ENCODE results near the gene APOM.
A peak's percentile ranks its signal among the peaks of the same experiment; 100 is the strongest.

The APOM gene

DNA sequence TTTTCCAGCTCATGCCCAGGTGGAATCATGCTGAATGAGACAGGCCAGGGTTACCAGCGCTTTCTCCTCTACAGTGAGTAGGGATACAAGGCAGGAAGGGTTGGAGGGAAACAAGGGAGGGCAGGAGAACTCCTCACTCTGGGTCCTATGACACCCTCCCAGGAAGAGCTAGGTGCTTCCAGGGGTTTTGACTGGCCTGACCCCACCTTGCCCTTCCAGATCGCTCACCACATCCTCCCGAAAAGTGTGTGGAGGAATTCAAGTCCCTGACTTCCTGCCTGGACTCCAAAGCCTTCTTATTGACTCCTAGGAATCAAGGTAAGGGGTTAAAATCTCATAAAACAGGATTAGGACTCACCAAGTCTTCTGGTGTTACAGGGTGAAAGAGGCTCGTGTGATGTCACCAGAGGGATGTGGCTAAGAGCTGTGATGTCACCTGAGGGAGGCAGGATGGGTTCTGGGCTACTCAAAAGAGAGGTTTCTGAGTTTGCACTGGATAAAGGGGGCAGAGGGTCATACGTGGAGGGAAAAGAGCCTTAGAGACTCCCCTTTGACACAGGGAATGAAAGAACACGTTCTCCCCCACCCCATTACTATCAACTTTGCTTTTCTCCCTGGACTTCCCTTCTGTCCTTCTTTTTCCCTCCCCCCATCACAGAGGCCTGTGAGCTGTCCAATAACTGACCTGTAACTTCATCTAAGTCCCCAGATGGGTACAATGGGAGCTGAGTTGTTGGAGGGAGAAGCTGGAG, 1.9 kb downstream of the APOM start:
- no peak overlapping the region for H3K4me3 ChIP-seq (ENCODE audit: low read depth, low read length)

DNA sequence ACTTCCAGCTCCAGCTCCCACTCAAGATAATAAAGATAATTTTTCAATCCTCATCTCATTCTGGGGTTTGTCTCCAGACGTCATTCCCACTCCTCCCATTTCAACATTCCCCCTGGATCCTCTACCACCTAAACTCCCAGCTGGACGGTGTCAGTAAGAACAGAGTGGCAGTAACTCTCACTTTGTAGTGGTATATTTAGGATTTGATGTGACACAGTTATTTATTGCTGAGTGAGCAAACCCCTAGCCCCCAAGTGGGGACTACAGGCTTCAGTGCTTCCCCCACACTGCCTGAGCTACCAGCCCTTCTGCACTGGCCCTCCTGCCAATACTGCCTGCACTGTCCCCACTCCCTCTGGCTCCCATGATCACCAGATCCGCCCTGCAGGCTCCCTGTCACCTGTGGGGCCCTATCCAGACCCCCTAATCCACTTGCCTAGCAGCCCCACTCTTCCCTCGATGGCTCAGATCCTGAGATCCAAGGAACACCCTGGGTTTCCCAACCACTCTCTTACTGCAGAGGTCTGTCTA, 2.5 kb downstream of the APOM start:
- H3K4me3 ChIP-seq (ENCODE audit: low read depth, low read length) = no peak overlapping the region

DNA sequence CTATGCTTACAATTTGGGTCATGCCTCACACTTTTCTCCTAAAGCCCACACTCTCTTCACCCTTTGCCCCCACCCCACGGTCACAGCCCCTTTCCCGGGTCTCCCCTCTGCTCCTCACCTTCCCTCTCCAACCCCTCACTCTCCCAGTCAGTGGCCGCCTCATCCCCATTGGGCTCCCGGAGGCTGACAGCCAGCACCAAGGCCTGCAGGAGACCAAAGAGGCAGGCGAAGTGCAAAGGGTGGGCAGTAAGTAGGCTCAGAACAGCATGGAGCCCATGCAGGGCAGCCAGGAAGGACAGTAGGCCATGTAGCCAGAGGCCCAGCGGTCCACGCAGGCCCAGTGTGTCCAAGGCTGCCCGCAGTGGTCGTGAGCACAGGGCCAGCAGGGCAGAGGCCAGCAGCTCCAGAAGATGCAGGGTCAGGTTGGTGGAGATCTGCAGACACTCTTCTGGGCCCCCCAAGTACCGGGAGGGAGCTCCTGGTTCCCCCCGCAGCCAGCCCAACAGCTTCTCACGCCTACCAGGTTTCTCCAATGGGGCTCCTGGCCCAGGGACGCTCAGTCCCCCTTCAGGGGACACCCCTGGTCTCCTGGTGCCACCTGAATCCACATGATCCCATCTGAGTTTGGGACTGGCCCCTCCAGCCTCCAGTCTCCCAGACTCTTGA, 3.4 kb downstream of the APOM start:
- H3K4me3 ChIP-seq (ENCODE audit: low read depth, low read length) = no peak overlapping the region

DNA sequence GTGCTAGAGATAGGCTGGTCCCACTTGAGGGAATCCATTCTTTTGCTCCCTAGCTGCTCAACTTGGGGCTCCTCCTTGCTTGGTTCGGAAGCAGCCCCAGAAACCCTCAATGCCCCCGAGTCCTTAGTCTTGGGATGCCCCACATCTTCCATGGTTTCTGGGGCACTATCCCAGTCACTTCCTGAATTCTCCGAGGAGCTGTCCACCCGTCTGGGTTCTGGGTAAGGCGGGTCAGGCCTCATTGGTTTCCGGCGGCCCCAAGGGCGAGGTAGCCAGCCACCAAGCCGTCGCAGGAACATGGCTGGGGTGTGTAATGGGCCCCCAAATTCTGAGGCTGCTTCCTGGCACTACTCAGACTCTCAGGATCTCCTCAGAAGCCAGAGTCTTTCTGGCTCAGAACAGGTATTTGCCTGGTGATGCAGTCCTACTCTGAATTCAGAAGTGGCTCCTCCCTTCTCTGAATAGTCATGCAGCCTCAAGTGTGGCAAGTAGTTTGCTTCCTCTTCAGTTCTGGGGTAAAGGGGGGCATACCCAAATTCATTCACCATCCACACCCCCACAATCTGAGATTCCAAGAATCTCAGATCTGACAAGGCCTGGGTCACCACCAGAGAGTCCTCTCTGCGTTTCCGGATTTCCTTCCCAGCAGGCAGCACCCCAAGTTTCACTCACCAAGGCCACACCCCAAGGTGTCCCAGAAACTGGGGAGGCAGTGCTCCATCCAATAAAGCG, 4.1 kb downstream of the APOM start:
- peak overlapping the region; percentile 78 for H3K4me3 ChIP-seq (ENCODE audit: low read depth, low read length)

DNA sequence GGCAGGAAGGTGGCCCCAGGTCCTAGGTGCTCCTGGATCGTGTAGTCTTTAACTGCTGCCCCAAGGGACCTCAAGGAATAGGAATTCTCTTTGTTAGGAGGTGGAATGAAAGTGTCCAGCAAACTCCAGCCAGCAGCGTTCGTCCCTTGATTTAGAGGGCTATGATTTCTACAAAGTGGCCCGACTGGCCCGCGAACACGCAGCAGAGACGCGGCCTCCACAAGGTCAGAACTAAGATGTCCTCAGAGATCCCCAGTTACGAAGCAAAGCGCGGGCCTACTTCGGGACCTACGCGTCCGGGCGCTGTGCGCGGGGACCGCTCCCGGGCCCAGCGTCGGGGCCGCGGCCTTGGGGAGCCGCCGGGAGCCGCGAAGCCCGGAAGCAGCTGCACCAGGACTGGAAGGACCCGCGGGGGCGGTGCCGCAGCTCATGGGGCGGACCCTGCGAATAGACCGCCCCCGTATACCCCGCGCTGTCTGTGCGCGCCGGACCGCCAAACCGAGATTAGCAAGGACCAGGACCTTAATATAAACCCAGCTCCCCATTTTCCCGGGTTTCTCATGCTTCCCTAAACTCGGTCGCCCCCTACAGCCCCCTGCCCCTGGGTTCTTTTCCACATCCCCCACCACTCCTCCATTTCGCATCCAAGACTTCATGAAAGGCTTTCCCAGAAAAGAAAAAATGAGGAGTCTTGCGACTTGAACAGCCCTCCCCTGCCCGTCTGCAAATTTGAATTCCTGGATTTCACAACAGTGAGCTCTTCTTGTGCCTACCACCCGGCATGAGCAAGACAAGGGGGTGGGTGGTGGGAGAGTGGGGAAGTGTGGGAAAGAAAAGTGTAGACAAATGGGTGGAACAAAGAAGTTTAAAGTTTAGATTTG, 4.9 kb downstream of the APOM start, which contains the start of gene C6orf47:
C6orf47 (minus strand) TSS at position 398 of the 881 bp plus-strand sequence. CDS start 831 bp downstream, outside the sequence.
- H3K4me3 ChIP-seq (ENCODE audit: low read depth, low read length) = peak within 1 kb of the TSS; percentile 78

DNA sequence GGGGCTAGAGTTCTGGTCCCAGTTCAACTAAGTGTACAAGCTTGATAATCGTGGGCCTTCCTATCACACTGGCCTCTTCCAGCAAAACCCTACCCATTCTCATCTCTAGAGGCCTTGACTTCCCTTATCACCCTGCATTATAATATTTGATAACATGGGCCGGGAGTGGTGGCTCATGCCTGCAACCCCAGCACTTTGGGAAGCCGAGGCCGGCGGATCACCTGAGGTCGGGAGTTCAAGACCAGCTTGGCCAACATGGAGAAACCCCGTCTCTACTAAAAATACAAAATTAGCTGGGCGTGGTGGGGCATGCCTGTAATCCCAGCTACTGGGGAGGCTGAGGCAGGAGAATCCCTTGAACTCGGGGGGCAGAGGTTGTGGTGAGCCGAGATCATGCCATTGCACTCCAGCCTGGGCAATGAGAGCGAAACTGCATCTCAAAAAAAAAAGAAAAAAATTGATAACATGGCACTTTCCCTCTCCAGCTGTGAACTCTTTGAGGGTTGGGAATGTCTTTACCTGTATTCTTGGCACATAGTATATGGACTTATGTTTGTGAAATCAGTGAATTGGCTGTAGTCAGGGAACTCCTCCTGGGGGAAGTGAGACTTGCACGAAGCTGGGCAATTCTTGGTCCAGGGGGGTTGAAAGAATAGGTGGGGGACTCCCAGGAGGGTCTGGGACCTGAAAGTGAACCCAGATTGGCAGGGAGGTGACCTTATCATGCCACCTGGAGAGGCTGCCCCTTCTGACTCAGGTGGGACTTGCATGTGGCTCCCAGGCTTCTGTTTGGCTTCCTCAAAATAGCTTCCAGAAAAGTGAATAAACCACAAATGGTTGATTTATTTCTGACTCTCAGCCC, 5.8 kb downstream of the APOM start:
- no peak overlapping the region for H3K4me3 ChIP-seq (ENCODE audit: low read depth, low read length)

DNA sequence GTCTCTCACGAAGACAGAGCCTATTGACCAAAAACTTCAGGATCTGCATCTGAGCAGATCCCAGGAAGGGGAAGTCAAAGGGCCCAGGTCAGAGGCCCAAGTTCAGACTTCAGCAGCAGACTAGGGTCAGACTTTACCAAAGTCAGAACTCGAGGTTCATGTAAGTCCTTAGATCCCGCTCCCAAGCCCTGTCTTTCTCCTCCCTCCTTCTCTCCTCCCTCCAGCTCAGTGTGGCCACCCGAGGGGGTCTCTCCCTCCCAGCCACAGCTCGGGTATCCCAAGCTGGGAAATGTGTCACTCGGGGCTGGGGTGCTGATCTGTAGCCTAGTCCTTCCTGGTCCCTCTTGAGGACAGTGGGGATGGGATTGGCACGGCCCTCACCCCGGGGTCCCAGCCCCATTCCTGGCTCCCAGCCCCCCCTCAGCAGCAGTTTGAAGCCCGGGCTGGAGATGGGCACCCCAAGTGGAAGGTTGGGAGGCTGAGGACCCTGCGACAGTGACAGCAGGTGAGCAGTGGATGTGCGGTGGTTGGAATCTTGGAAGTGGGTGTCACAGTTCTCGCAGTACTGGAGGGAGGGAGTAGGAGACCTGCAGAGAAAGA, 6.5 kb downstream of the APOM start:
- no peak overlapping the region for H3K4me3 ChIP-seq (ENCODE audit: low read depth, low read length)

DNA sequence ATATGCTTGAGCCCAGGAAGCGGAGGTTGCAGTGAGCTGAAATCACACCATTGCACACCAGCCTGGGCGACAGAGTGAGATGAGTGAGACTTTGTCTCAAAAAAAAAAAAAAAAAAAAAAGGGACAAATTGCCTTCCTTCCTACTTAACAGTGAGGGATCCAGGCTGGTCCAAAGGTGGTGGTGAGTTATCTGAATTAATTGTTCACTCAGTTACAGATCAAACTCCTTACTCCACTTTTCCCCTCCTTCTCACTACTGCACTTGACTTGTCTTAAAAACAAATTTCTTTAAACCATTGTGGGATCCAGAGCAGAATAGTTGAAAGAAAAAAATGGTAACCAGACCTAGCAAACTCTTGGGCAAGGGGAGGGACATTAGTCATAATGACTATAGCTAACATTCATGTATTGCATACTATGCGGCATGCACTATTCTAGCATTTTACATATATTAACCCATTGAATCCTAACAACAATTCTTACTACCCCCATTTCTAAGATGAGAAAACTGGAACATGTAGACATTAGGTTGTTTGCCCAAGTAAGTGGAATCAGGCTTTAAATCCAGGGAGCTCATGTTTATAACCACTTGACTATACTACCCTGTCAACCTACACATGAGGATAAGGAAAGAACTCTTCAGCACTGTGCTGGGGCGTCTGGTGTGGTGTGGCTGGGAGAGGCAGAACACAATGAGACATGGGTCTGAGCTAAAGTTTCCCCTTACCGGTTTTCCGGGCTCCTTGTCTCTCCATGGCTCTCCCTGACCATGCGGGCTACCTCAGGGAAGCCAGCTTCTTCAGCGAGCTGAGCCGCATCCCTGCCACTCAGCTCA, 7.6 kb downstream of the APOM start:
- no peak overlapping the region for H3K4me3 ChIP-seq (ENCODE audit: low read depth, low read length)

DNA sequence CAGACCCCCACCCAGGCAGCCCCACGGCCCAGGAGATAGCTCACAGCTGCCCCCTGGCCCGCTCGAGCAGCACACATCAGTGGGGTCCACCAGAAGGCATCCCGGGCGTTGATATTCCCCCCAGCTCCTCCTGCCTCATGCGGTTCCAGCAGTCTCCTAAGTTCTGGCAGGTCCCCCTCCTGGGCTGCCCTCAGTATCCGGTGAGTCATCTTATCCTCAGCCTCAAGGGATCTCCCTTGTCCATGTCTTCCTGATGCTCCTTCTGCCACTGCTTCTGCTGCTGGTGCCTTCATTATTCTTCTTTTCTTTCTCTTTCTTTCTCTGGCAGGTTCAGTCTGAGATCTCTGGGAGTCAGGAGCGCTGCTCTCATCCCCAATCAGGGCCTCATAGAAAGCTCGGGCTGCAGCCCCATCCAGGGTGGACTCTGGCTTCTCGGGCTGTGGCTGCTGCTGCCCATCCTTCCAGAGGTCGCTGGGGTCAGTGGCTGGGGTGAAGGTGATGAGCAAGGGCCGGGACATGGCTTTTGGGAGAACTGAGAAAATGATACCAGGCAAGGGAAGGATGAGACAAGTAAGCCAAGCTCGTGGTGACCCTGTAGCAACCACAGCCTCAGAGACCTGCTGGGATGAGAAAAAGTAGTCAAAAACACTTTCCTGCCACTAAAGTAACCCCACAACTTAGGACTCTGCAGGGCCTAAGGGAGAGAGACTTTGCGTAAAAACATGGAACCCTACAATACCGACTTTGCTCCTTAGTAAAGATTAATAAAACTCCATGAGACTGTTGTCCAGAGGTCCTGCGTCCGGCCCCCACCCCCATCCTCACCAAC, 8.5 kb downstream of the APOM start:
- peak overlapping the region; percentile 94 for H3K4me3 ChIP-seq (ENCODE audit: low read depth, low read length)

DNA sequence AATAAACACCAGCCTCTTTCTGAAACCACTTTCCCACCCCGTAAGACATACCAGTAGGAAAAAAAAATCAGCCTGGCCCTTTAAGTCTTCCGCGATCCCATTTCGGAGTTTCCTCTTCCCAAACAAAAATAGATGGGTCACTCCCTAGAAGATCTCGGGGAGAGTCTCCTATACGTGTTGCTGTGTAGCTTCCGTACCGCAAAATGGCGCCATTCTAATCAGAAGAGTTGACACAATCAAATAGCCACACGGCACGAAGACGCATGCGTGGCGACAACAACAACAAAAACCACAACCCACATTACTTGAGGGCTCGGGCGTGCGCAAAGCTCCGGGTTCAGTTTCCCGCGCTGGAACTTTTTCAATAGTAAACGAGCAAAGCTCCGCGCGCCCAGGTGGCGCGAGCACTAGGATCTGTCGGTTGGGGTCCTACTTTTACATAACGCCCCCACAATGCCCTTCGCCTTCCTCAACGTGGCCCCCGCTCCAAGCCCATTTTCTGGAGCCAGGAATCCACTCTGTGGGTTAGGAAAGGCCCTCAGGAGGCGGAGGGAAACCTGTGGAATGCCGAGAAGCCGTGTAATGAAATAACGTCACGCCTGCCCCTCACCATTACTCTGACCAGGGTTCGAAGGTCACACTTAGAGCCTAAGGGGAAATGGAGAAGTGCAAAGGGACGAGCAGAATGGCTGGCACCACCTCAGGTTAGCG, 9.3 kb downstream of the APOM start, which contains the start of gene GPANK1:
GPANK1 (minus strand) TSS at position 208 of the 711 bp plus-strand sequence. CDS start 519 bp downstream, outside the sequence.
- H3K4me3 ChIP-seq (ENCODE audit: low read depth, low read length) = peak within 1 kb of the TSS; percentile 94

DNA sequence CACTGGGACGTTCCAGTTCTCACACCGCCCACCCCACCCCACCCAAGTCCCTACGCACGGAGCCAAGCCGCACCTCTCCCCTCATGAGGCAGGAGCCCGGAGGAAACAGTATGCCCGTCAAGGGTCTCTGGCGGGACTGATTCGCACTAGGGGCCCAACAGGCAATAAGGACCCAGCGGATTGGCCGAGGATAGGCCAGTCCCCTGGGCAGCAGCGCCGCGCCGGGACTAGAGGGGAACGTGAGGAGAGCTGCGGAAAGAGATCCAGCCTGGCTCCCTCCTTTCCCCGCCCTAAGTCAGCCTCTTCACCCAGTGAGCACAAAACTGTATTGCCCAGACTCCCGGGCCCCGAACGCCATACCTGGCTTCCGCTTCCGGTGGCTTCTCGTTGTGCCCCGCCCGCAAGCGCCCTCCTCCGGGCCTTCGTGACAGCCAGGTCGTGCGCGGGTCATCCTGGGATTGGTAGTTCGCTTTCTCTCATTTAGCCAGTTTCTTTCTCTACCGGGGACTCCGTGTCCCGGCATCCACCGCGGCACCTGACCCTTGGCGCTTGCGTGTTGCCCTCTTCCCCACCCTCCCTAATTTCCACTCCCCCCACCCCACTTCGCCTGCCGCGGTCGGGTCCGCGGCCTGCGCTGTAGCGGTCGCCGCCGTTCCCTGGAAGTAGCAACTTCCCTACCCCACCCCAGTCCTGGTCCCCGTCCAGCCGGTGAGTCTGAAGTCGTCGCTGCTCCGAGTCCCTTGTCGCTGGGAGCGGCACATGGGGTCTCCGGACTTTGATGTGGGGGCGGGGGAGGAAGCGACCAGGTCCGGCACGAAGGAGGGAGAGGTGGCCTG, 10.0 kb downstream of the APOM start, which contains the start of gene CSNK2B:
CSNK2B (plus strand) TSS at position 580 of the 836 bp plus-strand sequence. CDS start 752 bp downstream, outside the sequence.
- H3K4me3 ChIP-seq (ENCODE audit: low read depth, low read length) = peak within 1 kb of the TSS; percentile 94

DNA sequence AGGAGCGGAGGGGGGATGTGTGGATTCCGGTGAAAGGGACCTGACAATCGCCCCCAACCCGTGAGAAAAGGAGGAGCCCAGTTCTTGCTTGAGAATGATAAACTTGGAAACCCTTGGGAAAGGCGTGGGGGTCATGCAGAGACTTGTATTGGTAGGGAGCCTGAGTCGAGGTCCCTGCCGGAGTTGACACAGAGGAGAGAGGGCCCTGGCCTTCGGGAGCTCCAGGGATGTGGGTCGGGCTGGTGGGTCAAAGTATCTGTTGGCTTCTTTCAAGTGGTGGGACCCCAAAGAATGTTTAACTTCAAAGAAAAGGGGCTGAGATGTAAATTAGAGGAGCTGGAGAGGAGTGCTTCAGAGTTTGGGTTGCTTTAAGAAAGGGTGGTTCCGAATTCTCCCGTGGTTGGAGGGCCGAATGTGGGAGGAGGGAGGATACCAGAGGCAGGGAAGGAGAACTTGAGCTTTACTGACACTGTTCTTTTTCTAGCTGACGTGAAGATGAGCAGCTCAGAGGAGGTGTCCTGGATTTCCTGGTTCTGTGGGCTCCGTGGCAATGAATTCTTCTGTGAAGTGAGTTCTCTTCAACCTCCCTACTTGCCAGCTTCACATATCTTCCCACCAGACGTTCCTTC, 10.8 kb downstream of the APOM start:
- H3K4me3 ChIP-seq (ENCODE audit: low read depth, low read length) = peak overlapping the region; percentile 94

DNA sequence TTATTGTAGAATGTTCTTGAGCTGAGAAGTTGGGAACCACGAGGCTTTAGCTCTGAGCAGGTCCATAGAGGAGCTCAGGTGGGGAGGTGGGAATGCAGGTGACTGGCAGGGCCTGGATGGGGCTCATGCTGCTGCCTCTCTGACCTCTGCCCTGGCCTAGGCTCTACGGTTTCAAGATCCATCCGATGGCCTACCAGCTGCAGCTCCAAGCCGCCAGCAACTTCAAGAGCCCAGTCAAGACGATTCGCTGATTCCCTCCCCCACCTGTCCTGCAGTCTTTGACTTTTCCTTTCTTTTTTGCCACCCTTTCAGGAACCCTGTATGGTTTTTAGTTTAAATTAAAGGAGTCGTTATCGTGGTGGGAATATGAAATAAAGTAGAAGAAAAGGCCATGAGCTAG, 14.0 kb downstream of the APOM start, which contains the start of gene LY6G5B:
LY6G5B (plus strand) TSS at position 301 of the 400 bp plus-strand sequence. CDS start 975 bp downstream, outside the sequence.
- no peak within 1 kb of the TSS for H3K4me3 ChIP-seq (ENCODE audit: low read depth, low read length)

DNA sequence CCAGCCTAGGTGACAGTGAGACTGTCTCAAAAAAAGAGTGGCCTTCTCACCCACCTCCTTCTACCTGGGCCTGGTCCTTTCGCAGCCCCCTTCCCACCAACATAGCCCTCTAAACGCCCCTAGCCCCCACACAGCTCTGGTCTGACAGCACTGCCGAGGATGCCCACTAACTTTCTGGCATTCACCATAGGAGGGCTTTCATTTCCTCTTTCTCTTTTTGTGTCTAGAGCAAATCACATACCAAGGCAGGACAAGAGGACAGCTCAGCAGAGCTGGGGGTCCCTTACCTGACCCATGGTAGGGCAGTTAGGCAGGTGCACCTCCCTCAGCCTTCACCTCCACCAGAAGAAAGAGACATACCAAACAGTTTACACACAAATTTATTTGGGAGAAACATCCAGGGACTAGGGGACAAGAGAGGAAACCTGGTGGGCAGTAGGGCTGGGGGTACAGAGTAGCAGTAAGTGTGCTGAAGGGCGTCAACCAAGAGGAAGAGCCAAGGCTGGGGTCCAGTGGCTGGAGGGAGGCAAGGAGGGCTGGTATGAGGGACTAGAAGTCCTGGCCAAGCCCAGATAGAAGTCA, 20.7 kb downstream of the APOM start:
- no peak overlapping the region for H3K4me3 ChIP-seq (ENCODE audit: low read depth, low read length)

DNA sequence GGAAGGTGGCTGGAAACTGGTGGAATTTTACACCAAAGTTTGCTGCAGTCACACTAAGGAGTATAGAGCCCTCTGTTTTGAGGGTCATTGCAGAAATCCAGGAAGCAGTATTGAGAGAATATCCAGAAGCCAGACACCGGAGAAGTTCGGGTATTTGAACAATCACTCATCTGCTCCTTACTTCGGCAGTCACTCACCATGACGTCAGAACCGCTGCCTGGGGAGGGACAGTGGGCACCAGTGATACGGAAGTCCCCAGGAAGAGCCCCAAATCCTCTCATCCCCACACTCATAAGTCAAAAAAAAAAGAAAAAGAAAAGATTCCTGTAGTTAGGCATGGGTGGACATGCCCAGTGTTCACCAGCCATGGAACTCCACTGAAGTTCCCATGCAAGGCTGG, 21.2 kb downstream of the APOM start:
- no peak overlapping the region for H3K4me3 ChIP-seq (ENCODE audit: low read depth, low read length)

Data from iPS-11a (cell line).